Activated T-cell treated with anti-CD3 and anti-CD28 coated beads, Interleukin-2, amount 50 U/mL, for 48 hours (primary cell): ENCODE data around the gene TPO.
"Not testable (repeated sequence)": the region's sequence is repeated elsewhere in the genome, so short reads cannot be mapped to it uniquely, and the experiment has no call there.

Experiments used
- DNase-seq, 2 experiments: peaks; one replicate each; pipeline ENCODE4 v3.0.0-alpha.2; 2020

The TPO gene

GRCh38 chr2:1406434-1406833, 6.8 kb upstream of the TPO start:
- DNase-seq = no peak

- no peak for DNase-seq
These were observed 5.2 kb upstream of the TPO start for GRCh38 chr2:1407950-1408675.

GRCh38 chr2:1414121-1414520, 858 bp downstream of the TPO start:
- DNase-seq = no peak

DNA sequence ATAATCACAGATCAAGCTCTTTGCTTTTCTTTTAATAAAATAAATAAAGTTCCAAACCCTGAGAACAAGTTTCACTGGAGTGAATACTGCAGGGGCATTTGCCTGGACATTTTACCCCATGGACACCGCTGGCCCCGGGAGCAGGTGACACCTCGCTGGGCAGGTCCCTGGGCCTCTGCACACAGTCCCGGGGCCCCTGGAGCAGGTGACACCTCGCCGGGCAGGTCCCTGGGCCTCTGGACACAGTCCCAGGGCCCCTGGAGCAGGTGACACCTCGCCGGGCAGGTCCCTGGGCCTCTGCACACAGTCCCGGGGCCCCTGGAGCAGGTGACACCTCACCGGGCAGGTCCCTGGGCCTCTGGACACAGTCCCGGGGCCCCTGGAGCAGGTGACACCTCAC, 1.6 kb downstream of the TPO start:
- not testable (repeated sequence) for DNase-seq

DNA sequence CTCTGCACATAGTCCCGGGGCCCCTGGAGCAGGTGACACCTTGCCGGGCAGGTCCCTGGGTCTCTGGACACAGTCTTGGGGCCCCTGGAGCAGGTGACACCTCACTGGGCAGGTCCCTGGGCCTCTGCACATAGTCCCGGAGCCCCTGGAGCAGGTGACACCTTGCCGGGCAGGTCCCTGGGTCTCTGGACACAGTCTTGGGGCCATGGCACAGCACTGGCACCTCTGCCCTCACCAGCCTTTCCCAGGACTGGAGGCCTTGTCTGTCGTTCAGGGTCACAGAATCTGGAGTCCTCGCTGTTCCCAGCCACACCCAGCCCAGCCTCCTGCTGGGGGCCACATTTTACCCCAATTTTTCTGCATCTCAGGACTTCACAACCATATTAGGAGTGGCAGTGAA, 2.2 kb downstream of the TPO start:
- DNase-seq = no peak

- no peak for DNase-seq
These were observed 5.3 kb downstream of the TPO start for GRCh38 chr2:1418566-1418965.

DNA sequence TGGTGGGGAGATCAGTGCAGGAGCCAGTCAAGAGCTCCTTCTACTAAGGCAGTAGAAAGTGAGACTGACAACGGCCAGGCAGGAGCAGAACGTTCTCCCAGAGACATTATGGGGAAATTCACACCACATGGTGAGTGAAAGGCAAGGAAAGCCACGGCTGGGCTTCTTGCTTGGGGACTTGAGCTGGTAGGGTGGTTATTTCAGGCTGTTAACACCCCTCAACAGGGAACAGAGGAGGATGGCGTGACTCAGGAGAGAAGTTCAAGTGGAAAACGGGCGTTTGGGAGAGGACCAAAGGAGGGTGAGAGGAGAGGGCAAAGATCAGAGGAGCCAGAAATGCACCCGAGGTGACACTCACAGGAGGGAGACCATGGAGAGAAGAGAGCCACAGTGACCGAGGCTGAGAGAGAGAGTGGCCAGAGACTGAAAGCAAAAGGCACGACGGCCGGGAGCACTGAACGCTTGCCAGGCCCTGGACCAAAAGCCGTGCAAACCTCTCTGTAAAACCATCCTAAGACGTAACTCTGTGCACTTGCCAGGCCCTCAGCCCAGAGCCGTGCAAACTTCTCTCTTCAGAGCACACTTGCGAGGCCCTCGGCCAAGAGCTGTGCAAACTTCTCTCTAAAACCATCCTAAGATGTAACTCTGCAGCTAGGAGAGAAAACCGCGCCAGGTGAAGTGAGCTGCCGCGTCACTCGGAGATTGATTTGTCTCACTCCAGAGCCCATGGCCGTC, 7.7 kb downstream of the TPO start:
- DNase-seq = no peak

- no peak for DNase-seq
These were observed 8.5 kb downstream of the TPO start for GRCh38 chr2:1421731-1422130.

GRCh38 chr2:1422131-1422530, 8.9 kb downstream of the TPO start:
- no peak for DNase-seq

- no peak for DNase-seq
These were observed 9.5 kb downstream of the TPO start for GRCh38 chr2:1422716-1423285.

DNA sequence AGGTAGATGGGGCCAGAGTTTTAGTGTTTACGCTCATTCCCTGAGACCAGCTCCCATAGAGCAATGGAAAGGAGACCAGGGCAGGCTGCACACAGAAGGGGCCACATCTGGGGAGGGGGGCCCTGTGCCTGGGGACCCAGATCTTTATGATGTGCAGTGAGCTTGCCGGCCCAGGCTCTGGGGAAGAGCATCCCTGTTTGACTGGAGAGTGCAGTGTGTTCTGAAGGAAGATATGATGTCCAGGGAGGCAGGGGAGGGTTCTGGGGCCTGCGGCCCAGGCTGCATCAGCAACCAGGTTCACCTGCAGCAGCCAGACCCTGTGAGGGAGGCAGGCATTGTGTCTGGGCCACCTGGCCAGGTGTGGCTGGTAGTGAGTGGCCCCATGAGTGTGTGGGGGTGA, 13.8 kb downstream of the TPO start:
- DNase-seq = no peak

DNA sequence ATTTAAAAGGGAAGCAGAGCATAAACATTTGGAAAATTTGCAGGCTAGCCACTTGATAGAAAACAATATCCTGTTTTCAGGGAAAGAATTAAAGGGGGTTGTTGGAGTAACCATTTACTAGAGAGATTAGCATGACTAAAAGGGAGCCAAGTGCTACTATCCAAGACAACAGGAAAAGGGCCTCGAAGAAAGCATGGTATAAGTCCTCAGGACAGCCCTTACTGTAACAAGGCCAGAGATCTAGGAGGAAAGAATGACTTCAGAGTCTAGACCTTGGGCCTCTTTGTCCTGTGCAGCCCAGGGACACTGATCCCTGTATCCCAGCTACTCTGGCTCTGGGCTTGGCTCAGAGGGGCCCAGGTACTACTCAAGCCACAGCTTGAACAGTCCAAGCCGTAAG, 16.6 kb downstream of the TPO start:
- no peak for DNase-seq

GRCh38 chr2:1430491-1430890, 17.2 kb downstream of the TPO start:
- DNase-seq = no peak

DNA sequence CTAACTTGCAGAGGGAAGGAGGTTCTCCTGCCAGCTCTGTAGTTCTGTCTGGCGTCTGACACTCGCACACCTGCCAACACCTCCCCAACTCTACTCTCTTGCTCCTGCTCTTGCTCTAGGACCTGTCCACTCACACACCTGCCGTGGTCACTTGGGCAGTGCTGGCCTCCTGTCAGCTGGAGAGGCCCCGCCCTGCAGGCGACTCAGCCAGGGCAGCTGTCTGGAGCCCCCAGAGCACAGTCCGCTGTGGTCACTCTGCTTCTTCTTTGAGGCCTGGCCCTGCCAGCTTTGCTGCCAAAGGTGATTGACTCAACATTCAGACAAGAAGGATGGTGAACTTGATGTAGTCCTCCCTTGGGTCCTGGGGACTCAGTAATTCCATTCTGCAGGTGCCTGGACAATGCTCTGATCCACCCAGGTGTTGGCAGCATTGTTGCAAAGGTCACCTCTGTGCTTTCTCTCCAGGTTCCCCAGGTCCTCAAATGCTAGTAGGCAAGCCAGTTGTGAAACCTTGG, 18.7 kb downstream of the TPO start:
- no peak for DNase-seq

- DNase-seq = no peak
These were observed 19.5 kb downstream of the TPO start for GRCh38 chr2:1432726-1433125.

DNA sequence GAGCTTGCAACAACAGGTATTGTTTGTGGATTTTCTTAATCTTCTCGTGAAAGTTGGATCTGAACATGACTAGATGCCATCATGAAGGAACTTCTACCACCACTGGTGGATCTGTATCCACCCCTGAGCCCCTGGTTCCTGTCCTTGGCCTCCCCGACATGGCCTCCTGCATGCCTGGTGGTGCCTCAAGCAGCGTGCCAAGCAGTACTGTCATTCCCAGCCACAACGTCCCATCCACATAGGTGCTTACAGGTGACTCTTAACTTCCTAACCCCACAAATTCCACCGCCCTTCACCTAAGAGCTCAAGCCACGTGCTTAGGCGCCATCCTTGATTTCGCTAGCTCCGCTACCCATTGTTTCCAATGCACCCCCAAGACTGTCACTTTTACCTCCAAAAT, 23.1 kb downstream of the TPO start:
- DNase-seq = no peak

DNA sequence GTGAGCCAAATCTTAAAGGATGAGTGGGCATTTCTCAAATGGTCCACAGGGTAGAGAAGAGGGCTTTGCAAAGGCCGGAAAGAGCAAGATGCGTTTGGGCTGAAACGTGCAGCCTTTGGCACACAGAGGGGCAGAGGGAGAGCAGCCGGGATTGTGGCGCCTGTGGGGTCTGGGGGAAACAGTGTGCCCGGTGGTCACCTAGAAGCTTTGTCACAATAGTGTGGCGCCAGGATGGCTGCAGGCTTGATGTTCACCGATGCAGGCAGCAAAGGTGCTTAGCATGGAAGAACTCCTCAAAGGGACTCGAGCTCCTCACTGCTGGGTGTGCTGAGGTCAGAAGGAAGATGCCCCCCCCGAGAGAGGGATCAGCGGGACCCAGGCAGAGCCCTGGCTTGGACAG, 23.8 kb downstream of the TPO start:
- DNase-seq = no peak

- DNase-seq = no peak
These were observed 24.3 kb downstream of the TPO start for GRCh38 chr2:1437537-1437936.

- no peak for DNase-seq
These were observed 25.7 kb downstream of the TPO start for GRCh38 chr2:1438972-1439371.

DNA sequence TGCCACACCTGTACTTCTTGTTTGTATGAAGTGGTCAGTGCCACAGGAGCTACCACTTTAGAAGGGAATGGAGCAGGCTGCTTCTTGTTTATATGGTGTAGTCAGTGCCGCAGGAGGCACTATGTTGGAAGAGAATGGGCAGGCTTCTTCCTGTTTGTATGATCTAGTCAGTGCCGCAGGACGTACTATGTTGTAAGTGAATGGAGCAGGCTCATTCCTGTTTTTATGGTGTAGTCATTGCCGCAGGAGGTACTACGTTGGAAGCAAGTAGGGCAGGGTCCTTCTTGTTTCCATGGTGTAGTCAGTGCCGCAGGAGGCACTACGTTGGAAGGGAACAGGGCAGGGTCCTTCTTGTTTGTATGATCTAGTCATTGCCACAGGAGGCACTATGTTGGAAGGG, 27.3 kb downstream of the TPO start:
- no peak for DNase-seq

- DNase-seq = no peak
These were observed 33.0 kb downstream of the TPO start for GRCh38 chr2:1446301-1446700.

DNA sequence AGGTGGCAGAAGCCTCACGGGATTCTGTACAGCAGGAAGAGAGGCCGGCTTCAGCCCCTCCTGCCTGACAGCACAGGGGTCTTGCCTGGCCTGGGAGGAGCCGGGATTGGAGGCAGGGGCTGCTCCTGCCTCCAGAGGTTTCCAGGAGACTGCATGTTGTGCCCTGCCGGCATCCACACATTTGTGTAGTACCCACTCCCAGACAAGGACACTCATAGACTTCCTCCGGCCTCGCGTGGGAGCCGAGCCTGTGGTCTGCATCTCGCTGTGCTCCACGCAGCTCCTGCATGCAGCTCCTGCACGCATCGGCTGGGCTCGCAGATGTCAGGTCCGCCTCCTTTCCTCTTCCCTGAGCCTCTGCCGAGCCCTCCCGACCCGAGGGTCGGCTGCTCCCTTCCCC, 34.7 kb downstream of the TPO start:
- no peak for DNase-seq

- no peak for DNase-seq
These were observed 37.7 kb downstream of the TPO start for GRCh38 chr2:1450915-1451314.

GRCh38 chr2:1451422-1451821, 38.2 kb downstream of the TPO start:
- DNase-seq = no peak
